ENCODE data around the gene RIPK3.
"Not testable (repeated sequence)": the region's sequence is repeated elsewhere in the genome, so short reads cannot be mapped to it uniquely, and the experiment has no call there.

RIPK3 gene

GRCh38 chr14:24339284-24340151 lies at the start of gene RIPK3:
Gene RIPK3 (minus strand): TSS chr14:24339991. CDS start chr14:24339826, 165 bp downstream.
- peak; percentile 51 for DNase-seq

- DNase-seq, result no peak
Measured at GRCh38 chr14:24389226-24389848, 49.5 kb upstream of the RIPK3 start.

- DNase-seq, result no peak
Measured at GRCh38 chr14:24388474-24389179, 48.8 kb upstream of the RIPK3 start.

GRCh38 chr14:24387579-24387978 lies 47.8 kb upstream of the RIPK3 start:
- not testable (repeated sequence) for DNase-seq

GRCh38 chr14:24387009-24387345 lies 47.2 kb upstream of the RIPK3 start:
- no peak for DNase-seq

GRCh38 chr14:24385524-24385923 lies 45.7 kb upstream of the RIPK3 start:
- no peak for DNase-seq

- no peak for DNase-seq
Measured at GRCh38 chr14:24384169-24384568, 44.4 kb upstream of the RIPK3 start.

- no peak for DNase-seq
Measured at GRCh38 chr14:24382064-24382371, 42.2 kb upstream of the RIPK3 start.

- DNase-seq, result peak; percentile 66
Measured at GRCh38 chr14:24381363-24382063, 41.7 kb upstream of the RIPK3 start.

- DNase-seq, result no peak
Measured at GRCh38 chr14:24379907-24380730, 40.3 kb upstream of the RIPK3 start.

- DNase-seq, result no peak
Measured at GRCh38 chr14:24378981-24379906, 39.5 kb upstream of the RIPK3 start.

- DNase-seq, result no peak
Measured at GRCh38 chr14:24378327-24378726, 38.5 kb upstream of the RIPK3 start.

- DNase-seq, result no peak
Measured at GRCh38 chr14:24377657-24378056, 37.9 kb upstream of the RIPK3 start.

- DNase-seq, result no peak
Measured at GRCh38 chr14:24377126-24377525, 37.3 kb upstream of the RIPK3 start.

GRCh38 chr14:24376448-24377070 lies 36.8 kb upstream of the RIPK3 start:
- no peak for DNase-seq

GRCh38 chr14:24372701-24373416 lies 33.1 kb upstream of the RIPK3 start:
- DNase-seq, result no peak

GRCh38 chr14:24371605-24372004 lies 31.8 kb upstream of the RIPK3 start:
- DNase-seq, result not testable (repeated sequence)

GRCh38 chr14:24370748-24371147 lies 31.0 kb upstream of the RIPK3 start:
- no peak for DNase-seq

GRCh38 chr14:24369907-24370687 lies 30.3 kb upstream of the RIPK3 start:
- DNase-seq, result no peak

Measured in eye (tissue), 1 donor.